ENCODE measurements around the gene PRKCSH.
"Not testable (repeated sequence)": the region's sequence is repeated elsewhere in the genome, so short reads cannot be mapped to it uniquely, and the experiment has no call there.

The PRKCSH gene

GRCh38 chr19:11420429-11421370 lies 14.7 kb upstream of the PRKCSH start:
- DNase-seq = peak; percentile 15 to 18

GRCh38 chr19:11421371-11422098 lies 13.9 kb upstream of the PRKCSH start:
- DNase-seq = peak; percentile 47 to 56

- DNase-seq = peak; percentile 79 to 84
These were observed 13.0 kb upstream of the PRKCSH start for GRCh38 chr19:11422163-11423065.

GRCh38 chr19:11423164-11423790 lies 12.2 kb upstream of the PRKCSH start:
- DNase-seq = no peak

GRCh38 chr19:11423791-11424181 lies 11.6 kb upstream of the PRKCSH start:
- DNase-seq = no peak

GRCh38 chr19:11425719-11426457 lies 9.5 kb upstream of the PRKCSH start:
- DNase-seq = no peak

GRCh38 chr19:11426656-11427055 lies 8.8 kb upstream of the PRKCSH start:
- no peak for DNase-seq

- DNase-seq = not testable (repeated sequence)
These were observed 1.9 kb upstream of the PRKCSH start for GRCh38 chr19:11433526-11433925.

GRCh38 chr19:11434703-11435056 lies 755 bp upstream of the PRKCSH start:
- DNase-seq = no peak

GRCh38 chr19:11435833-11436313 lies 438 bp downstream of the PRKCSH start:
- DNase-seq = peak; percentile 30 to 33

GRCh38 chr19:11437955-11438354 lies 2.5 kb downstream of the PRKCSH start:
- no peak for DNase-seq

- DNase-seq = no peak
These were observed 8.6 kb downstream of the PRKCSH start for GRCh38 chr19:11444059-11444458.

GRCh38 chr19:11445141-11445540 lies 9.7 kb downstream of the PRKCSH start:
- DNase-seq = no peak

GRCh38 chr19:11446271-11446651 lies 10.8 kb downstream of the PRKCSH start:
- DNase-seq = no peak

- DNase-seq = peak; percentile 44 to 56
These were observed 11.3 kb downstream of the PRKCSH start for GRCh38 chr19:11446652-11447301.

GRCh38 chr19:11447347-11448262 lies 12.2 kb downstream of the PRKCSH start:
- no peak for DNase-seq

GRCh38 chr19:11448410-11448809 lies 13.0 kb downstream of the PRKCSH start:
- no peak for DNase-seq

- no peak for DNase-seq
These were observed 13.6 kb downstream of the PRKCSH start for GRCh38 chr19:11448923-11449554.

- DNase-seq = no peak
These were observed 15.3 kb downstream of the PRKCSH start for GRCh38 chr19:11450570-11451326.
